GM12878 (cell line): ENCODE measurements around the gene HUNK. TPM values are rescaled to one million over a fixed set of nuclear protein-coding genes. Genes with fewer than 3 reads are reported as not detected.

Source experiments
- ATAC-seq: fragments of 200-7000 bp; cut with Tn5 transposase; 3 replicates; pipeline ENCODE4 v1.9.1; 2020; ENCODE audit warnings: mild to moderate bottlenecking, moderate library complexity
- BruUV-seq: library from RNA; stranded (reverse); fragments of 400-500 nt; replicated peaks from 2 replicates; lab custom pipeline; 2021; lab: Mats Ljungman, UMichigan
- CTCF ChIA-PET: fragments of 300-600 bp; sonication (Branson Sonifier 250); formaldehyde crosslinking; extraction: SDS; loops from one replicate; lab custom pipeline; 2021; ENCODE audit warnings: inconsistent platforms; lab: Yijun Ruan, JAX
- POLR2A ChIA-PET: fragments of 350-600 bp; formaldehyde crosslinking; extraction: SDS; loops from one replicate; lab custom pipeline; 2021; ENCODE audit warnings: inconsistent platforms; lab: Charles Lee
- RAD21 ChIA-PET: fragments of 300-600 bp; sonication (Branson Sonifier 250); formaldehyde crosslinking; loops from one replicate; lab custom pipeline; 2023; ENCODE audit warnings: antibody characterized with exemption; ENCODE audit not compliant: unreplicated experiment; lab: Charles Lee
- SMC1A ChIA-PET: fragments of 300-600 bp; sonication (Branson Sonifier 250); formaldehyde crosslinking; loops from one replicate; lab custom pipeline; 2023; ENCODE audit not compliant: unreplicated experiment, uncharacterized antibody; lab: Charles Lee
- DNase-seq: peaks from one replicate; pipeline ENCODE4 v3.0.0-alpha.2; 2011; ENCODE audit warnings: low read depth, low spot score
- FAIRE-seq: peaks from 3 replicates; lab custom pipeline; 2011; peaks lifted over from hg19 to GRCh38; lab: Jason Lieb, UNC
- H2AFZ ChIP-seq: 2 replicates; pipeline ENCODE4 v1.6.0; 2011; ENCODE audit warnings: low read depth, low read length, control low read depth; ENCODE audit not compliant: control insufficient read depth
- H3K27ac ChIP-seq: 2 replicates; pipeline ENCODE4 v1.5.1; 2011; ENCODE audit warnings: control low read depth; ENCODE audit not compliant: control insufficient read depth, insufficient read depth
- H3K27me3 ChIP-seq, 2 experiments: replicated peaks in 1 of 2; 2 replicates each; pipeline versions ENCODE4 v1.6.0 to v1.6.1; 2011; ENCODE audit warnings: low read length in 1 of 2; ENCODE audit not compliant: control insufficient read depth in 2 of 2, insufficient read depth in 2 of 2
- H3K36me3 ChIP-seq, 2 experiments: 2 replicates each; pipeline ENCODE4 v1.5.1; 2011; ENCODE audit warnings: low read length in 1 of 2; ENCODE audit not compliant: control insufficient read depth in 2 of 2, insufficient read depth in 2 of 2
- H3K4me1 ChIP-seq: 2 replicates; pipeline ENCODE4 v1.6.1; 2011; ENCODE audit warnings: mild to moderate bottlenecking, low read length, moderate library complexity, mixed read lengths; ENCODE audit not compliant: control insufficient read depth, insufficient read depth
- H3K4me2 ChIP-seq: 2 replicates; pipeline ENCODE4 v1.6.0; 2011; ENCODE audit warnings: control low read depth; ENCODE audit not compliant: control insufficient read depth, insufficient read depth
- H3K4me3 ChIP-seq: fragments of 200-600 bp; sonication (generic); 2 replicates; pipeline ENCODE4 v1.5.1; 2016
- H3K79me2 ChIP-seq: 2 replicates; pipeline ENCODE4 v1.6.0; 2011; ENCODE audit warnings: low read length; ENCODE audit not compliant: control insufficient read depth, insufficient read depth
- H3K9ac ChIP-seq: 2 replicates; pipeline ENCODE4 v1.8.0; 2011; ENCODE audit warnings: low read length, control low read depth, mixed read lengths; ENCODE audit not compliant: control insufficient read depth, insufficient read depth
- H3K9me3 ChIP-seq: replicated peaks from 3 replicates; pipeline ENCODE4 v1.5.1; 2011; ENCODE audit warnings: mild to moderate bottlenecking, low read length; ENCODE audit not compliant: control insufficient read depth, insufficient read depth
- H4K20me1 ChIP-seq: 2 replicates; pipeline ENCODE4 v1.6.0; 2011; ENCODE audit not compliant: control insufficient read depth, insufficient read depth
- BHLHE40 ChIP-seq, 2 experiments: fragments of 450-650 bp in 1 of 2; IDR thresholded peaks; 2 replicates each; pipeline ENCODE4 v1.6.1; 2011 to 2017; ENCODE audit warnings: low read depth in 2 of 2, borderline replicate concordance in 1 of 2, improper control_type of control experiment in 1 of 2, low read length in 1 of 2, mild to moderate bottlenecking in 1 of 2
- MAX ChIP-seq: IDR thresholded peaks from 2 replicates; pipeline ENCODE4 v1.6.1; 2012; ENCODE audit warnings: low read depth, low read length, improper control_type of control experiment
- PML ChIP-seq: IDR thresholded peaks from 2 replicates; pipeline ENCODE4 v1.6.1; 2012; ENCODE audit warnings: low read length, inconsistent platforms
- RCOR1 ChIP-seq: conservative IDR thresholded peaks from 2 replicates; pipeline ENCODE4 v1.6.1; 2012; ENCODE audit warnings: low read depth, low read length, improper control_type of control experiment
- SMAD1 ChIP-seq: fragments of 450-650 bp; IDR thresholded peaks from 2 replicates; pipeline ENCODE4 v1.6.1; 2018; ENCODE audit warnings: mild to moderate bottlenecking, low read depth; ENCODE audit not compliant: partially characterized antibody
- SMC3 ChIP-seq: IDR thresholded peaks from 2 replicates; pipeline ENCODE4 v1.6.1; 2011; ENCODE audit warnings: low read length, improper control_type of control experiment, borderline replicate concordance
- SREBF1 ChIP-seq: IDR thresholded peaks from 2 replicates; pipeline ENCODE4 v1.6.1; 2012; ENCODE audit warnings: mild to moderate bottlenecking, low read length
- WGBS: methylation state at CpG from one replicate; pipeline ENCODE4 v1.1.6; 2016; ENCODE audit warnings: low lambda C conversion rate; ENCODE audit not compliant: insufficient replicate concordance, insufficient coverage; ENCODE audit errors: missing lambda C conversion rate; 5-methylcytosine and 5-hydroxymethylcytosine counted together
- in situ Hi-C: fragments of 300-500 bp; cut with MboI; formaldehyde crosslinking; loops from 9 replicates; pipeline ENCODE4 v1.14.3; 2018; ENCODE audit warnings: mixed read lengths
- intact Hi-C: fragments of 100-400 bp; cut with micrococcal nuclease; formaldehyde crosslinking; loops from one replicate; pipeline ENCODE4 v1.14.2; 2022; ENCODE audit not compliant: unreplicated experiment
- polyA plus RNA-seq, 11 experiments: library from polyadenylated mRNA; depleted of rRNA in 4 of 11; unstranded in 6 of 11; stranded (reverse) in 5 of 11; fragments of >200 nt; fragmentation: Nextera tagmentation in 4 of 11; fragmentation: Illumina TruSeq in 1 of 11; extraction: Ambion mirVana in 4 of 11; extraction: Trizol in 1 of 11; gene quantifications; 1 replicate in 1 of 11; 2 replicates in 10 of 11; pipeline versions ENCODE4 v1.2.1 to v1.2.3, GENCODE V29; 2011 to 2016; ENCODE audit warnings: inconsistent platforms in 2 of 11, missing spikeins in 2 of 11, low read depth in 1 of 11
- total RNA-seq, 4 experiments: library from RNA; depleted of rRNA in 3 of 4; stranded (reverse); fragments of >200 nt in 3 of 4; fragmentation: Illumina TruSeq in 1 of 4; extraction: Trizol in 1 of 4; gene quantifications; 2 replicates each; pipeline versions ENCODE4 v1.2.1 to v1.2.3, GENCODE V29; 2013 to 2021

The HUNK gene
- total and polyA plus RNA-seq, 10 of the 15 experiments (the other 5 are each of a cell fraction or from before 2014, with no cell fraction given) = under 0.01 to 0.14 (median 0.03) TPM; not detected in 7

GRCh38 chr21:32020564-32020963 lies 147.7 kb downstream of the HUNK start (continued):
- no peak for TF ChIP-seq SMC3
- no peak for TF ChIP-seq SREBF1
- no peak for TF ChIP-seq PML
- no peak for TF ChIP-seq BHLHE40 (IDR thresholded peaks at IDR 0.05; ENCODE audit: borderline replicate concordance in 1 of 2, low read depth in 2 of 2, low read length in 1 of 2)
- no peak for TF ChIP-seq MAX
- TF ChIP-seq SMAD1 = no peak

- no peaks in the 10 kb centered on the region for H3K4me1 ChIP-seq
- ChIA-PET RAD21 (no interaction called here), SMC1A (no interaction called here), POLR2A (no interaction called here), CTCF (no interaction called here)
- H2AFZ ChIP-seq = no peak overlapping the region
- H3K4me2 ChIP-seq = no peak overlapping the region
- BruUV-seq = no TSS peak
- H3K9ac ChIP-seq = no peak overlapping the region
- no peak overlapping the region for H3K27ac ChIP-seq
- DNase-seq = no peak
- no peaks in the 10 kb centered on the region; the same call in 2 of the 3 replicates for H3K9me3 ChIP-seq
- no peaks in the 10 kb centered on the region for H4K20me1 ChIP-seq
- intact Hi-C loops = no loop called here
- in situ Hi-C loops = no loop called here
- H3K79me2 ChIP-seq = no peaks in the 10 kb centered on the region
- no peaks in the 10 kb centered on the region for H3K27me3 ChIP-seq
- WGBS = 37% methylated on average over 12 of the region's 12 CpGs
- no peak overlapping the region for H3K4me3 ChIP-seq
- ATAC-seq = no peak
- H3K36me3 ChIP-seq = no peaks in the 10 kb centered on the region
- no peak for FAIRE-seq
- no peak for TF ChIP-seq RCOR1
These were observed 148.6 kb downstream of the HUNK start for GRCh38 chr21:32021319-32021994.
